Endothelial cell of umbilical vein (primary cell): ENCODE measurements around the gene WDR72.

ENCODE experiments used
- EZH2 ChIP-seq: IDR thresholded peaks from 2 replicates; pipeline ENCODE4 v1.6.1; 2012; ENCODE audit warnings: borderline replicate concordance, low read depth, mild to moderate bottlenecking, moderate library complexity, low read length, inconsistent platforms; ENCODE audit not compliant: severe bottlenecking
- MYC ChIP-seq: IDR thresholded peaks from one replicate; pipeline ENCODE4 v1.6.1; 2011; ENCODE audit warnings: mild to moderate bottlenecking, low read depth, low read length
- POLR2AphosphoS5 ChIP-seq: IDR thresholded peaks from 2 replicates; pipeline ENCODE4 v1.6.1; 2012; ENCODE audit warnings: low read depth, mild to moderate bottlenecking, control low read depth, low read length, moderate library complexity; ENCODE audit not compliant: insufficient read depth
- TF ChIP-seq, protein P1 (sequence below), 2 donors: IDR thresholded peaks; 1 replicate in 1 of 2; 2 replicates in 1 of 2; pipeline ENCODE4 v1.5.1; 2011; ENCODE audit warnings: low read length in 2 of 2, mild to moderate bottlenecking in 2 of 2, moderate library complexity in 2 of 2, control low read depth in 1 of 2, inconsistent platforms in 1 of 2, low read depth in 1 of 2; ENCODE audit not compliant: insufficient read depth in 1 of 2; ENCODE audit errors: extremely low read depth in 1 of 2

DNA sequence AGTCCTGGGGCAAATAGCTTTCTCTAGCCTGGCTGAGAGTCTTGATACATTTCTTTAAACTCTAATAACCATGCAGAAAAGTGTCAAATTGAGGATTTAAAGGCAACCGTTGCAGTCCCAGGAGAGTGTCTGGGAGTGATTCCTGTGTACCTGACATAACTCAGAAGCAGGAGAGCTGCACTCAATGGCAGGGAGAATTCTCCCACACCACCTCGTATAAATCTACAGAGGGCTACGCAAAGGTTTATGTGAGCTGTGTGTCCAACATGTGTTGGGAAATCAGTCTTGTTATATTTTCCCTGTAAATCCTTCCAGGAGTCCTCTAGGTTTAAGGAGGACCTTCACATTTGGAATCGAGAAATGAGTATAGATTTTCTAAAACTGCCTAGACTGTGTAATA lies 192.6 kb downstream of the WDR72 start:
- TF ChIP-seq, protein P1, sequence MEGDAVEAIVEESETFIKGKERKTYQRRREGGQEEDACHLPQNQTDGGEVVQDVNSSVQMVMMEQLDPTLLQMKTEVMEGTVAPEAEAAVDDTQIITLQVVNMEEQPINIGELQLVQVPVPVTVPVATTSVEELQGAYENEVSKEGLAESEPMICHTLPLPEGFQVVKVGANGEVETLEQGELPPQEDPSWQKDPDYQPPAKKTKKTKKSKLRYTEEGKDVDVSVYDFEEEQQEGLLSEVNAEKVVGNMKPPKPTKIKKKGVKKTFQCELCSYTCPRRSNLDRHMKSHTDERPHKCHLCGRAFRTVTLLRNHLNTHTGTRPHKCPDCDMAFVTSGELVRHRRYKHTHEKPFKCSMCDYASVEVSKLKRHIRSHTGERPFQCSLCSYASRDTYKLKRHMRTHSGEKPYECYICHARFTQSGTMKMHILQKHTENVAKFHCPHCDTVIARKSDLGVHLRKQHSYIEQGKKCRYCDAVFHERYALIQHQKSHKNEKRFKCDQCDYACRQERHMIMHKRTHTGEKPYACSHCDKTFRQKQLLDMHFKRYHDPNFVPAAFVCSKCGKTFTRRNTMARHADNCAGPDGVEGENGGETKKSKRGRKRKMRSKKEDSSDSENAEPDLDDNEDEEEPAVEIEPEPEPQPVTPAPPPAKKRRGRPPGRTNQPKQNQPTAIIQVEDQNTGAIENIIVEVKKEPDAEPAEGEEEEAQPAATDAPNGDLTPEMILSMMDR (IDR thresholded peaks at IDR 0.05; ENCODE audit: extremely low read depth in 1 of 2, insufficient read depth in 1 of 2, low read depth in 1 of 2, low read length in 2 of 2) = no peak
- TF ChIP-seq EZH2 (no peak), POLR2AphosphoS5 (no peak), MYC (no peak)
